Endothelial cell of umbilical vein (primary cell): Measurements from ENCODE around the gene TRMT44. TPM values are rescaled to one million over a fixed set of nuclear protein-coding genes. Genes with fewer than 3 reads are reported as not detected.
"Not testable (repeated sequence)": the region's sequence is repeated elsewhere in the genome, so short reads cannot be mapped to it uniquely, and the experiment has no call there.

Source experiments
- BruUV-seq: library from RNA; stranded (reverse); fragments of 400-500 nt; replicated peaks from 2 replicates; lab custom pipeline; 2021; lab: Mats Ljungman, UMichigan
- CTCF ChIA-PET: fragments of 300-600, 350-600 bp; sonication (Branson Sonifier 250); formaldehyde crosslinking; loops from one replicate; lab custom pipeline; 2021; ENCODE audit warnings: antibody characterized with exemption, inconsistent platforms; lab: Charles Lee
- POLR2A ChIA-PET: fragments of 300-600, 350-600 bp; sonication (Branson Sonifier 250); formaldehyde crosslinking; loops from one replicate; lab custom pipeline; 2021; ENCODE audit warnings: antibody characterized with exemption, inconsistent platforms; lab: Charles Lee
- DNase-seq: peaks from one replicate; pipeline ENCODE4 v3.0.0-alpha.2; 2011; ENCODE audit warnings: low read depth, low spot score
- FAIRE-seq: peaks from 2 replicates; lab custom pipeline; 2011; peaks lifted over from hg19 to GRCh38; lab: Jason Lieb, UNC
- H2AFZ ChIP-seq: 2 replicates; pipeline ENCODE4 v1.6.0; 2012; ENCODE audit warnings: low read depth, low read length, control low read depth, inconsistent platforms
- H3K27ac ChIP-seq: 2 replicates; pipeline ENCODE4 v1.5.1; 2011; ENCODE audit warnings: low read depth, mild to moderate bottlenecking, control low read depth, low read length, moderate library complexity; ENCODE audit not compliant: insufficient read depth
- H3K27me3 ChIP-seq, 2 experiments: 2 replicates each; pipeline versions ENCODE4 v1.6.0 to v1.6.1; 2011; ENCODE audit warnings: low read length in 2 of 2, mixed read lengths in 1 of 2; ENCODE audit not compliant: control insufficient read depth in 2 of 2, insufficient read depth in 2 of 2
- H3K36me3 ChIP-seq, 2 experiments: 2 replicates in 1 of 2; 3 replicates in 1 of 2; pipeline ENCODE4 v1.5.1; 2011; ENCODE audit warnings: low read length in 2 of 2, mild to moderate bottlenecking in 1 of 2, moderate library complexity in 1 of 2; ENCODE audit not compliant: control insufficient read depth in 2 of 2, insufficient read depth in 2 of 2; ENCODE audit errors: extremely low read depth in 1 of 2
- H3K4me1 ChIP-seq: 3 replicates; pipeline ENCODE4 v1.5.1; 2011; ENCODE audit warnings: mild to moderate bottlenecking, low read length; ENCODE audit not compliant: control insufficient read depth, insufficient read depth; ENCODE audit errors: extremely low read depth
- H3K4me2 ChIP-seq: 2 replicates; pipeline ENCODE4 v1.6.1; 2011; ENCODE audit warnings: low read length, control low read depth, mixed read lengths; ENCODE audit not compliant: insufficient read depth
- H3K4me3 ChIP-seq, 3 experiments: fragments of 200-600 bp in 1 of 3; sonication (generic), shearing (Covaris generic) in 1 of 3; replicated peaks in 1 of 3; 2 replicates each; pipeline ENCODE4 v1.5.1; 2011 to 2016; ENCODE audit warnings: control low read depth in 3 of 3, low read length in 3 of 3, mild to moderate bottlenecking in 2 of 3, inconsistent platforms in 1 of 3, low read depth in 1 of 3, moderate library complexity in 1 of 3; ENCODE audit not compliant: insufficient read depth in 1 of 3
- H3K79me2 ChIP-seq: 2 replicates; pipeline ENCODE4 v1.6.0; 2012; ENCODE audit warnings: low read length, inconsistent platforms; ENCODE audit not compliant: control insufficient read depth, insufficient read depth
- H3K9ac ChIP-seq: replicated peaks from 2 replicates; pipeline ENCODE3; 2011; ENCODE audit warnings: low read length, control low read depth; ENCODE audit not compliant: insufficient read depth; ENCODE audit errors: extremely low read depth
- H3K9me1 ChIP-seq: replicated peaks from 3 replicates; pipeline ENCODE4 v1.6.0; 2011; ENCODE audit warnings: mild to moderate bottlenecking, low read length; ENCODE audit not compliant: control insufficient read depth, insufficient read depth; ENCODE audit errors: extremely low read depth
- H3K9me3 ChIP-seq: replicated peaks from 2 replicates; pipeline ENCODE4 v1.5.1; 2012; ENCODE audit warnings: low read length, inconsistent platforms; ENCODE audit not compliant: control insufficient read depth, insufficient read depth
- H4K20me1 ChIP-seq: replicated peaks from 2 replicates; pipeline ENCODE3; 2011; ENCODE audit warnings: mild to moderate bottlenecking, low read length; ENCODE audit not compliant: control insufficient read depth, insufficient read depth; ENCODE audit errors: extremely low read depth
- EZH2 ChIP-seq: IDR thresholded peaks from 2 replicates; pipeline ENCODE4 v1.6.1; 2012; ENCODE audit warnings: borderline replicate concordance, low read depth, mild to moderate bottlenecking, moderate library complexity, low read length, inconsistent platforms; ENCODE audit not compliant: severe bottlenecking
- GATA2 ChIP-seq: IDR thresholded peaks from 2 replicates; pipeline ENCODE4 v1.7.0; 2011; ENCODE audit warnings: low read depth, mild to moderate bottlenecking, moderate library complexity, mixed read lengths, low read length; ENCODE audit not compliant: insufficient read length, insufficient read depth
- JUN ChIP-seq: IDR thresholded peaks from 2 replicates; pipeline ENCODE4 v1.6.1; 2011; ENCODE audit warnings: borderline replicate concordance, low read depth; ENCODE audit not compliant: insufficient read length, insufficient read depth
- MYC ChIP-seq: IDR thresholded peaks from one replicate; pipeline ENCODE4 v1.6.1; 2011; ENCODE audit warnings: mild to moderate bottlenecking, low read depth, low read length
- POLR2A ChIP-seq: IDR thresholded peaks from 2 replicates; pipeline ENCODE4 v1.6.1; 2012; ENCODE audit warnings: low read depth, mild to moderate bottlenecking, control low read depth, low read length
- POLR2AphosphoS5 ChIP-seq: IDR thresholded peaks from 2 replicates; pipeline ENCODE4 v1.6.1; 2012; ENCODE audit warnings: low read depth, mild to moderate bottlenecking, control low read depth, low read length, moderate library complexity; ENCODE audit not compliant: insufficient read depth
- dilution Hi-C: fragments of 300-500 bp; cut with MboI; formaldehyde crosslinking; loops from one replicate; pipeline ENCODE4 v1.15.0; 2019; ENCODE audit warnings: low sequenced_read_pairs; ENCODE audit not compliant: extremely low pct_ligation_motif_present
- intact Hi-C: fragments of 100-400 bp; cut with micrococcal nuclease; formaldehyde crosslinking; loops from one replicate; pipeline ENCODE4 v1.10.0; 2022
- polyA plus RNA-seq, 4 experiments: library from polyadenylated mRNA; depleted of rRNA in 3 of 4; stranded (reverse) in 3 of 4; unstranded in 1 of 4; fragments of >200 nt; gene quantifications; 2 replicates each; pipeline versions ENCODE4 v1.2.1 to v1.2.3, GENCODE V29; 2011 to 2012; ENCODE audit warnings: missing spikeins in 1 of 4
- total RNA-seq: library from RNA; stranded (reverse); gene quantifications from 2 replicates; pipeline ENCODE4 v1.2.3, GENCODE V29; 2021
- TF ChIP-seq, protein P1 (sequence below), 2 donors: IDR thresholded peaks; 1 replicate in 1 of 2; 2 replicates in 1 of 2; pipeline ENCODE4 v1.5.1; 2011; ENCODE audit warnings: low read length in 2 of 2, mild to moderate bottlenecking in 2 of 2, moderate library complexity in 2 of 2, control low read depth in 1 of 2, inconsistent platforms in 1 of 2, low read depth in 1 of 2; ENCODE audit not compliant: insufficient read depth in 1 of 2; ENCODE audit errors: extremely low read depth in 1 of 2
- TF ChIP-seq, protein P2 (sequence below): IDR thresholded peaks from 2 replicates; pipeline ENCODE4 v1.6.1; 2011; ENCODE audit not compliant: insufficient read depth, insufficient read length

The TRMT44 gene
- total and polyA plus RNA-seq, 2 donors (not counting 3 experiments of a cell fraction or from before 2014, with no cell fraction given), result 10.4 to 17.3 TPM

DNA sequence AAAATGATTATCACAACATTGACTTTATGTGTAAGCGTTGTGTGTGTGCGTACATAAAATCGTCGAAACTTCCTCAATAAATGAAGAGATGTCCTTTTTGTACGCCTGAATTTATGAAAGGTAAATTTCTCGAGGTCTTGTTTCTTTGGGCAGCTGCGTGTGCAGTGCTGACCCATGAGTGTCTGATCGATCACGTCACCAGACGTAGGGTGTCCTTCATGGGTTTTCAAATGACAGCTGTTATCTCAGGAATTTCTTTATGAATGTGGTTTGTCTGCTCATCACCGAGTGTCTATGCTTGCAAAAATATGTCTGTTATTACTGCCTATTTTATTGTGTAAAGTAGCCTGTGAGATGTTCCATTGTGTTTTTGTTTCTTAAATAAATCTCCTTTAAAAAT is 71.9 kb downstream of the TRMT44 start:
- BruUV-seq, result no TSS peak
- CTCF ChIA-PET, result no interaction called here
- Histone ChIP-seq H3K4me3 (no peak overlapping the region), H3K27ac (no peak overlapping the region), H4K20me1 (no peaks in the 10 kb centered on the region), H3K27me3 (no peaks in the 10 kb centered on the region), H3K9me1 (no peaks in the 10 kb centered on the region), H3K36me3 (no peaks in the 10 kb centered on the region), H3K9ac (no peak overlapping the region), H3K4me1 (no peaks in the 10 kb centered on the region), H2AFZ (no peak overlapping the region), H3K4me2 (no peak overlapping the region), H3K79me2 (no peaks in the 10 kb centered on the region), H3K9me3 (no peaks in the 10 kb centered on the region)
- DNase-seq, result no peak
- intact Hi-C loops (no loop called here), dilution Hi-C loops (no loop called here)
- TF ChIP-seq JUN (no peak), MYC (no peak), POLR2AphosphoS5 (no peak), POLR2A (no peak), GATA2 (no peak), EZH2 (no peak)
- TF ChIP-seq, protein P1, sequence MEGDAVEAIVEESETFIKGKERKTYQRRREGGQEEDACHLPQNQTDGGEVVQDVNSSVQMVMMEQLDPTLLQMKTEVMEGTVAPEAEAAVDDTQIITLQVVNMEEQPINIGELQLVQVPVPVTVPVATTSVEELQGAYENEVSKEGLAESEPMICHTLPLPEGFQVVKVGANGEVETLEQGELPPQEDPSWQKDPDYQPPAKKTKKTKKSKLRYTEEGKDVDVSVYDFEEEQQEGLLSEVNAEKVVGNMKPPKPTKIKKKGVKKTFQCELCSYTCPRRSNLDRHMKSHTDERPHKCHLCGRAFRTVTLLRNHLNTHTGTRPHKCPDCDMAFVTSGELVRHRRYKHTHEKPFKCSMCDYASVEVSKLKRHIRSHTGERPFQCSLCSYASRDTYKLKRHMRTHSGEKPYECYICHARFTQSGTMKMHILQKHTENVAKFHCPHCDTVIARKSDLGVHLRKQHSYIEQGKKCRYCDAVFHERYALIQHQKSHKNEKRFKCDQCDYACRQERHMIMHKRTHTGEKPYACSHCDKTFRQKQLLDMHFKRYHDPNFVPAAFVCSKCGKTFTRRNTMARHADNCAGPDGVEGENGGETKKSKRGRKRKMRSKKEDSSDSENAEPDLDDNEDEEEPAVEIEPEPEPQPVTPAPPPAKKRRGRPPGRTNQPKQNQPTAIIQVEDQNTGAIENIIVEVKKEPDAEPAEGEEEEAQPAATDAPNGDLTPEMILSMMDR (IDR thresholded peaks at IDR 0.05; ENCODE audit: extremely low read depth in 1 of 2, insufficient read depth in 1 of 2, low read depth in 1 of 2, low read length in 2 of 2), result no peak
- TF ChIP-seq, protein P2, sequence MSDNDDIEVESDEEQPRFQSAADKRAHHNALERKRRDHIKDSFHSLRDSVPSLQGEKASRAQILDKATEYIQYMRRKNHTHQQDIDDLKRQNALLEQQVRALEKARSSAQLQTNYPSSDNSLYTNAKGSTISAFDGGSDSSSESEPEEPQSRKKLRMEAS, result no peak
- no peak for FAIRE-seq
- POLR2A ChIA-PET, result no interaction called here

DNA sequence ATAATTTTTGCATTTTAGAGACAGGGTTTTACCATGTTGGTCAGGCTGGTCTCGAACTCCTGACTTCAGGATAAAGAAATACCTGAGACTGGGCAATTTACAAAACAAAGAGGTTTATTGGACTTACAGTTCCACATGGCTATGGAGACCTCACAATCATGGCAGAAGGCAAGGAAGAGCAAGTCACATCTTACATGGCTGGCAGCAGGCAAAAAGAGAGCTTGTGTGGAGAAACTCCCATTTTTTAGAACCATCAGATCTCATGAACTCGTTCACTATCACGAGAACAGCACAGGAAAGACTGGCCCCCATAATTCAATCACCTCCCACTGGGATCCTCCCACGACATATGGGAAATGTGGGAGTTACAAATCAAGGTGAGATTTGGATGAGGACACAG is 72.5 kb downstream of the TRMT44 start:
- H3K27ac ChIP-seq, POLR2A ChIA-PET, H4K20me1 ChIP-seq, DNase-seq, H3K4me2 ChIP-seq, H3K9ac ChIP-seq, intact Hi-C loops, H3K4me3 ChIP-seq, H2AFZ ChIP-seq, BruUV-seq, H3K9me3 ChIP-seq, H3K79me2 ChIP-seq, H3K4me1 ChIP-seq, FAIRE-seq, H3K27me3 ChIP-seq, H3K9me1 ChIP-seq, CTCF ChIA-PET, dilution Hi-C loops, H3K36me3 ChIP-seq: not testable (repeated sequence)
